ENCODE data around the gene SALL4.
"Not testable (repeated sequence)": the region's sequence is repeated elsewhere in the genome, so short reads cannot be mapped to it uniquely, and the experiment has no call there.

Gene SALL4

DNA sequence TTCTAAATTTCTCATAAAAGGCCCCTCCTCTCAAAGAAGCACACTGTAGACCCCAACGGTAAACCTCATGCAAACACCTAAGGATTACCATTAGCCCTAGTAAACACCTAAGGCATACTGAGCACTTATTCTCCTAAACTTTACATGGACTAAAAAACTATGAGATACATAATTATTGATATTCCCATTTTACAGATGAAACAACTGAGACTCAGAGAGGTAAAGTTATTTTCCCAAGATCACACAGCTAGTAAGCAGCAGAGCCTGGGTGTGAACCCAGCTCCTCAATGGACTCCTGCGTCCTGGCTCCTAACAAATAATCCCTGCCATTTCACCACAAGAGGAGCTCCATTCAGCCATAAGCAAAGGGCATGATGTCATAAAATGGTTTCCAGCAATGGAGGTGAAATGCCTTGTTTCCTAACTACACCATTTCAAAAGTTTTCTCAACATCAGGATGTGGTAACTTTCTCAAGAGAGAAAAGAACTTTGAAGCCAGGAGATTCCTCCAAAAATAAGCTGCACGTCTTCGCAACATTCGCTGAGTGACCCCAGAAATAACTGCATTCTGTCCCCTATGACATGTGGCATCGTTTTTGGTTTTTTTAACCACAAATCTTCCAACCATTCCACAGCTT, 38.2 kb downstream of the SALL4 start:
- no peak for DNase-seq

DNA sequence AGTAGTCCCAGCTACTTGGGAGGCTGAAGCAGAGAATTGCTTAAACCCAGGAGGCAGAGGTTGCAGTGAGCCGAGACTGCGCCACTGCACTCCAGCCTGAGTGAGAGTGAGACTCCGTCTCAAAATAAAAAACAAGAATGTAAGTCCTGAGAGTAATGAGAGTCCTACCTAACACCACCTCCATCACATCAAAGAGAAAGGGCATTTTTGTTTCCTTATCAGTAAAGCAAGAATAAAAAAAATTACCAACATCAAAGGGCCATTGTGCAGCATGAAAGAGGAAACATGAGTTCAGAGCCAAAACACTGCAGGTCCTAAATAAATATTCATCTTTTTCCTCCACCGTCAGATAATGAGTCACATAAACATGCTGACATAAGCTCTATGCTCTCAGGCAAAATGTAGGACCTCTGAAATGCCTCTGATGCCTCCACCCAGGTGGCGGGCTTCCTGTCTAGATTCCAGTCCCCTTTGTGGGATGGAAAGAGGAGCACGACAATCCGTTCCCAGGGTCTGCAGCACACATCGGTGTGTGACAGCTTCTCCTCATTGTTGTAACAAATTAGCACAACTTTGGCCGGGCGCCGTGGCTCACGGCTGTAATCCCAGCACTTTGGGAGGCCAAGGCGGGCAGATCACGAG, 41.3 kb downstream of the SALL4 start:
- DNase-seq, result no peak

DNA sequence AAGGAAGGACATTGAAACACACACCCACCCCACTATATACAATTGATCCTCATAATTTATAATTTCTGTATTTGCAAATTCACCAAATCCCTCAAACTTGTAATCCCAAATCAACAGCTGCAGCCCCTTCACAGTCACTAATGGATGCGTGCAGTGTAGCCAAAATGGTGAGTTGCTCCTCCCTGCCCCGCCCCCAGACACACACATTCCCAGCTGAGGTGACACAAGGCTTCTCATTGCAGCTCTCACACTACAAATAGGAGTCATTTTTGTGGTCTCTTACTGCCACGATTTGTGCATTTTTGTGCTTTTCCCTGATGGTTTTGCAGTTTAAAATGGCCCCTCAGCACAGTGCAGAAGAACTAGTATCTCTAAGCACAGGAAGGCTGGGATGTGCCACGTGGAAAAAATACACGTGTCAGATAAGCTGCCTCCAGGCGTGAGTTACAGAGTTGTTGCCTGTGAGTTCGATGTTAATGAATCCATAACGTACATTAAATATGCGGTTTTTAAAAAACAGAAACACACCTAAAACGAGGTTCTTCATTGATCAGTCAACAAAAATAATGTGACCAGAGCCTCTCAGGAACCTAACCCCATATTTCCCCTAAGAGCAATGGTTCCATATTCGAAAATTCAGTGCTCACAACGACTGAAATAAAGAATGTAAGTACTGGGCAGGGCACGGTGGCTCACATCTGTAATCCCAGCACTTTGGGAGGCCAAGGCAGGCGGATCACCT, 42.4 kb downstream of the SALL4 start:
- DNase-seq, result no peak

DNA sequence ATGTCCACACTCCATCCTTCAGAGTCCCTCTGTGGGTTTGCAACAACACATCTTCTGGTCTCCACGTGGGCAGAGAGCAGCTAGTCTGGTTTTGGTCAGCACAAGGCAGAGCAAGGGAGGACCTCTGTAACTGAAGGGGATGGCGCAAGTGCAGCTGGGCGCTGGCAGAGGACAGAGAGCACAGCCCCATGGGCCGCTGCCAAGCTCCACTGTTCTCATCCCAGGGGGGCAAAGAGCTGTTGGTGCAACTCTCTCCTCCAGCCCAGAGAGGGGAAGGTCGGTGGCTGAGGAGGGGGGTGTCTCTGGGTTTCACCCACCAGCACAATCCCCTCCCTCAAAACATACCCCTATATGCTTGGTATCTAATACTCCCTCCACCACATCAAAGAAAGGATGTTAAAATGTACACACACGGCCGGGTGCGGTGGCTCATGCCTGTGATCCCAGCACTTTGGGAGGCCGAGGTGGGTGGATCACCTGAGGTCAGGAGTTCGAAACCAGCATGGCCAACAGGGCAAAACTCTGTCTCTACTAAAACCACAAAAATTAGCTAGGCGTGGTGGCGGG, 43.3 kb downstream of the SALL4 start:
- DNase-seq, result no peak

GRCh38 chr20:51757226-51757625, 45.1 kb downstream of the SALL4 start:
- no peak for DNase-seq

GRCh38 chr20:51756653-51757052, 45.7 kb downstream of the SALL4 start:
- no peak for DNase-seq

DNA sequence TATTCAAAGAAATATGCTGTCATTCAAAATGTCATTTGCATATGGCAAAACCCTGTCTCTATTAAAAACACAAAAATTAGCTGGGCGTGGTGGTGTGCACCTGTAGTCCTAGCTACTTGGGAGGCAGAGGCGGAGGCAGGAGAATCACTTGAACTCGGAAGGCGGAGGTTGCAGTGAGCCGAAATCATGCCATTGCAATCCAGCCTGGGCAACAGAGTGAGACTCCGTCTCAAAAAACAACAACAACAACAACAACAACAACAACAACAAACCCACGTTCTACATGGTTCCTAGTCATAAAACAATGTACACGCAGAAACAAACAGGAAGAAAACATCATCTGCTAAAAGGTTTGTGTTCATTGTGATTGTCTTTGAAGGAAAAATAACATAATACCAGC, 49.1 kb downstream of the SALL4 start:
- DNase-seq, result not testable (repeated sequence)

DNA sequence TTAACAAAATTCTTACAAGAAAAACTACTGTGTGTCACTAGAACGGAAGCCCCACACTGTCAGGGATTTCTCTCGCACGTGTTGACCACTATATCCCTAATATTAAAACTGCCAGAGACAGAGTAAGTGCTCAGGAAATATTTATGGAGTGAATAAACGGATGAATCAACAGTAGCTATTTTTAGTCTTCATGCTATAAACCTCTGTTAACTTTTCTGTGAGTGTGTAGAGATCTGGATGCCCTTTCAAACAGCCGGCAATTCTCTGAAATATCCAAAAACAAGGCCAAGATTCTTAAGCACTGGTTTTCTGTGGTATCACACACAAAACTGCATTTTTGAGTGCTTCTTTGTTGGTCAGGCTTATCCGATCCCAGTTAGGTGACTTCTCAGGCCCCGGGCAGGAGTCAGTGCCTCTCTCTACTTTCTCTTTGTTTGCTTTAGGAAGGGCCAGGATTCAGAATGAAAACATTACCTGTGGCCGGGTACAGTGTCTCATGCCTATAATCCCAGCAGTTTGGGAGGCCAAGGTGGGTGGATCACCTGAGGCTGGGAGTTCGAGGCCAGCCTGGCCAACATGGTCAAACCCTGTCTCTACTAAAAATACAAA, 49.9 kb downstream of the SALL4 start:
- DNase-seq, result no peak

DNA sequence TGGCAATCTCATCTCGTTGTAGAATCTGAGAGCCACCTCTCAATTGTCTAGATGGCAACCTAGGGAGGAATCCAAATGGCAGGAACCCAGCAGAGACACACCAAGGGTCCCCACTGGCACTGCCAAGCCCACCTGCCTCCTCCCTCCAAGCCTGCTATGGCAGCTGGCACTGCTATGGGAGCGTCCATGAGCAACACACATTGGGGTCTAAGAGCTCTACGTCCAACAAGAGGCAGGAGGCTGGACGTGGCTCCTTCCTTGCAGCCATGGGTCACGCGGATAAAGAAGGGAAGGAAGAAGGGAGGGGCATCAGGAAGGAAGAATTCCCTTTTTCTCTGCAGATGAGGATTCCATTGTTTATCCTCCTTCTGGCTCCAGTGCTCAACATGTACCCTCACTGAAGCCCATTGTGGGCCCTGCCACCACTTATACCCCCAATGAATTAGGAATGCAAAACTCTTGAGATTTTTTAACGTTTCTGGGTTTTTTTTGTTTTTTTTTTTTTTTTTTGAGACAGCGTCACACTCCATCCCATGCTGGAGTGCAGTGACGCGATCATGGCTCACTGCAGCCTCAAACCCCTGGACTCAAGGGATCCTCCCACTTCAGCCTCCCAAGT, 51.4 kb downstream of the SALL4 start:
- DNase-seq, result no peak

DNA sequence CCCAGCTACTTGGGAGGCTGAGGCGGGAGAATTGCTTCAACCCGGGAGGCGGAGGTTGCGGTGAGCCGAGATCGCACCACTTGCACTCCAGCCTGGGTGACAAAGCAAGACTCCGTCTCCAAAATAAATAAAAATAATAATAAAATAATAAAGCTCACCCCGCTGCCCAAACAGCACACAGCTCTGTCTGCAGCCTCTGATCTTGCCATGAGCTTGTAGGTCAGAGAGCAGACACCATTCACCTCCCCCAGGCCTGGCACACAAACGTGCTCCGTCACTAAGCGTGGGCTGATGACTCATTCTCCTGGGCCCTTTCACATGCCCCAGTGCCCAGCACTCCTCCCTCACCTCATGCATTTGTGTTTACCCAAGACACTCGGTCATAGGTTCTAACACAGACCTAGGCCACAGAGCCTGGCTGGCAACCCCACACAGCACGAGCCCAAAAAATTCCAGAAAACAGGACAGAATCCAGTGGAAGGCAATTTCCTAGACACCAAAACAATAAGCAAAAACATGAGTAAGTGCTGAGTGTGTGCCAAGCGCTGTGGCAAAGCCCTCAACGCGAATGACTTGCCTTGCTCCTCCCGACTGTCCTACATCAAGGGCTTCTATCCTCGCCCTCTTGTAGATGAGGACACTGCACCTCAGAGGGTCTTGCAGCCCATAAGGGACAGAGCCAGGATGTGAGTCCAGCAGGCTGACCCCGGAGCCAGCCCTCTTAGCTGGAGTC, 52.1 kb downstream of the SALL4 start:
- DNase-seq, result peak; percentile 49

- DNase-seq, result peak; percentile 62
Measured at GRCh38 chr20:51749674-51750036, 52.7 kb downstream of the SALL4 start.

GRCh38 chr20:51747182-51747911, 55.0 kb downstream of the SALL4 start:
- no peak for DNase-seq

DNA sequence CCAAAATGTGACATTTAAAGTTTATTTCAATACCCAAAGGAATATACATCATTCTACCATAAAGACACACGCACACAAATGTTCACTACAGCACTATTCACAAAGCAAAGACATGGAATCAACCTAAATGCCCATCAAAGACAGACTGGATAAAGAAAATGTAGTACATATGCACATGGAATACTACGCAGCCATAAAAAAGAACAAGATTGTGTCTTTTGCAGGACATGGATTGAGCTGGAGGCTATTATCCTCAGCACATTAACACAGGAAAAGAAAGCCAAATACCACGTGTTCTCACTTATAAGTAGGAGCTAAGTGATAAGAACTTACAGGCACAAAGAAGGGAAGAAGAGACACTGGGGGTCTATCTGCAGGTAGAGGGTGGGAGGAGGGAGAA, 56.5 kb downstream of the SALL4 start:
- no peak for DNase-seq

DNA sequence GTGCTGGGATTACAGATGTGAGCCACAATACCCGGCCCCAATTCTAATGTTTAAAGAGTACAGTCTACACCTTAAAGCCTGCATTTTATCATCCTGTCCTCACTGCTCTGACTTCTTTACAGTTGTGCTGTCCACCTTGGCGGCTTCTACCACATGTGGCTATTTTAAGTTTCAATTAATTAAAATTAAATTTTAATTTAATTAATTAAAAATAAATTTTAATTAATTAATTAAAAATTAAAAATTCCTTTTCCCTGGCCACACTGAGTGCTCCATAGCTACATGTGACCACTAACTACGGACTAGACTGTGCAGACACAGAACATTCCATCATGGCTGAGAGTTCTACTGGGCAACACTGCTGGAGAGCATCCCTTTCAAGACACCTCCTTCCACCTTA, 61.5 kb downstream of the SALL4 start:
- no peak for DNase-seq

DNA sequence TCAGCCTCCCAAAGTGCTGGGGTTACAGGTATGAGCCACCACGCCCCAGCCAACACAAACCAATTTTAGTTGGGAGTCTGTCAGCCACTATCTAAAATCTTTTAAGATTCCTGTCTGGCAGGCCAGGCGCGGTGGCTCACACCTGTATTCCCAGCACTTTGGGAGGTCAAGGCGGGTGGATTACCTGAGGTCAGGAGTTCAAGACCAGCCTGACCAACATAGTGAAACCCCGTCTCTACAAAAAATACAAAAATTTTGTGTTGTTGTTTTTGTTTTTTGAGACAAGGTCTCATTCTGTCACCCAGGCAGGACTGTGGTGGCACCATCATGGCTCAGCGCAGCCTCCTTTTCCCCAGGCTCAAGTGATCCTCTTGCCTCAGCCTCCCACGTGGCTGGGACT, 62.0 kb downstream of the SALL4 start:
- DNase-seq, result not testable (repeated sequence)

DNA sequence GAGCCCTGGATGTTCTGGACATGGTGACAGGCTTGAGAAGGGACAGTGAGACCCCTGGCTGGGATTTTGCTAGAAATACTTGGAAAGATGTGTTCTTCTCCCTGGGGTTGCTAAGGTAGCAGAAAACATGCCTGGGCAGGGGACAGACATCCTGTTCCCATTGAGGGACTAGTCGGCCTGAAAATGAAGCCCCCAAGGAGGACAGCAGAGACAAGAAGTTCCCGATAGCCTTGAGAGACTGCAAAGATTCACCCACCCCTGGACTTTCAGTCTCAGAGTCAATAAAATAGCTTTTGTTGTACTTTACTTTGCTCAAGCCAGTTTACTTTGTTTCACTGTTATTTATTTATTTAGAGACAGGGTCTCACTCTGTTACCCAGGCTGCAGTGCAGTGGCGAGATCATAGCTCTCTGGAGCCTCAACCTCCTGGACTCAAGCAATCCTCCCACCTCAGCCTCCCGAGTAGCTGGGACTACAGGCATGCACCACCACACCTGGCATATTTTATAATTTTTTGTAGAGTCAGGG, 62.5 kb downstream of the SALL4 start:
- no peak for DNase-seq

DNA sequence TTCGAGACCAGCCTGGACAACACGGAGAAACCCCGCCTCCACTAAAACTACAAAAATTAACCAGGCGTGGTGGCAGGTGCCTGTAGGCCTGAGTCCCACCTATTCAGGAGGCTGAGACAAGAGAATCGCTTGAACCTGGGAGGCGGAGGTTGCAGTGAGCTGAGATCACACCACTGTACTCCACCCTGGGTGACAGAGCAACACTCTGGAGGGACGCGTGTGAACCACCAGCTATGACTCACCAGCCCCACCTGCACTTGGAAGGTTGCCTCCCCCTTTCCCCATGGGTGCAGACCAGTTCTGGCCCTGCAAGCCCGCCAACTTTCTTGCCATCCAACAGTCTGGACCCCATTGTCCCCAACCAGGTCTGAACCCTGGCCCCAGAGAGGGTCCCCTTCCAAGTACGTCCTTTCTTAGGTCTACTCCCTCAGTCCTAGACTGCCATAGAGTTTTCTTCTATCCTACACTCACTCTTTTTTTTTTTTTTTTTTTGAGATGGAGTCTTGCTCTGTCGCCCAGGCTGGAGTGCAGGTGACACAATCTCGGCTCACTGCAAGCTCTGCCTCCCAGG, 63.4 kb downstream of the SALL4 start:
- DNase-seq, result no peak

DNA sequence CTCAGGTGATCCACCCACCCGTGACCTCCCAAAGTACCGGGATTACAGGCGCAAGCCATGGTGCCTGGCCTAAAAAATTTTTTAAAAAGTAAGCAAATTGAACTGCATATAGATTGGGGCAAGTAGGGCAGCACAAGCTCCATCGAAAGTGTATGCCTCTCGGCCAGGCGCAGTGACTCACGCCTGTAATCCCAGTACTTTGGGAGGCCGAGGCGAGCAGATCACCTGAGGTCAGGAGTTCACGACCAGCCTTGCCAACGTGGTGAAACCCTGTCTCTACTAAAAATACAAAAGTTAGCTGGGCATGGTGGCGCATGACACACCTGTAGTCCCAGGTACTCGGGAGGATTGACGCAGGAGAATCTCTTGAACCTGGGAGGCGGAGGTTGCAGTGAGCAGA, 64.1 kb downstream of the SALL4 start:
- DNase-seq, result not testable (repeated sequence)

GRCh38 chr20:51736947-51737346, 65.4 kb downstream of the SALL4 start:
- no peak for DNase-seq

DNA sequence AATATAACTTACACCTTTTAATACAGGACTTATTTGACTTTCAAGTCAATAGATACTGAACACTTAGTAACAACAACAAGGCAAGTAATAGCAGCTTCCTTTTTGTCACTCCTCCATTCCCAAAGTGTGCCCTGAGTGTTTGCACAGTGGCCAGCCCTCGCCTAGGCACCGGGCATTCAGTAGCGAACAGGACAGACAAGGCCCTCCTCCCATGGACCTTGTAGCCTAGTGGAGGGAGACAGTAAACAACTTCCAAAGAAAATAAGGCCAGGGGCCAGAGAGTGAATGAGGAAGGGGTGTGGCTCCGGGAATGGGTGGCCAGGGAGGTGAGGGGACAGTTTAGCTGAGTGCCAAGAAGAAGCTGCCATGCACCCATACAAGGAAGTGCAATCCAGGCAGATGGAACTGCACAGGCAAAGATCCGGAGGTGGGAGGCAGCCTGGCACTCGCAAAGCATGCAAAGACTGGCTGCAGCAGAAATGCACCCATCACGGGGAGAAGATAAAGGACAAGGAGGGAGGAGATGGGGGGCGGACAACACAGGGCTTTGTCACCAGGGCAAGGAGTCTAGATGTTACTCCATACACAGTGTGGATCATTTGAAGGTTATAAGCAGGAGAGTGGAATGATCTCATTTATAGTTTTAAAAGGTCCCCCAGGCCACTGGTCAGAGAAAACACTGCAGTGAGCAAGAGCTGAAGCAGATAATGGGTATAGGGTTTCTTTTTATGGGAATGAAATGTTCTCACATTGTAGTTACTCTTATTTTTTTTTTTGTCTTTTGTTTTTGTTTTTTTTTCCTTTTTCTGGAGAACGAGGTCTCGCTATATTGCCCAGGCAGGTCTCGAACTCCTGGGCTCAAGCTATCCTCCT, 66.4 kb downstream of the SALL4 start:
- no peak for DNase-seq
